Endometrial microvascular endothelial cells (primary cell): ENCODE results near the gene B3GALNT2. TPM values are rescaled to one million over a fixed set of nuclear protein-coding genes. Genes with fewer than 3 reads are reported as not detected.

Experiments
- in situ Hi-C: cut with HindIII; loops from 2 replicates; pipeline ENCODE4 v1.10.0; 2017; ENCODE audit warnings: low sequenced_read_pairs, low pct_unique_long_range_greater_than_20kb; ENCODE audit errors: inconsistent ontology term
- total RNA-seq: library from RNA; depleted of rRNA; stranded (reverse); fragments of >200 nt; gene quantifications from one replicate; pipeline ENCODE4 v1.2.3, GENCODE V29; 2015; ENCODE audit errors: inconsistent ontology term

B3GALNT2 gene
- total RNA-seq, 1 donor from 2014 or later: 34.6 TPM

DNA sequence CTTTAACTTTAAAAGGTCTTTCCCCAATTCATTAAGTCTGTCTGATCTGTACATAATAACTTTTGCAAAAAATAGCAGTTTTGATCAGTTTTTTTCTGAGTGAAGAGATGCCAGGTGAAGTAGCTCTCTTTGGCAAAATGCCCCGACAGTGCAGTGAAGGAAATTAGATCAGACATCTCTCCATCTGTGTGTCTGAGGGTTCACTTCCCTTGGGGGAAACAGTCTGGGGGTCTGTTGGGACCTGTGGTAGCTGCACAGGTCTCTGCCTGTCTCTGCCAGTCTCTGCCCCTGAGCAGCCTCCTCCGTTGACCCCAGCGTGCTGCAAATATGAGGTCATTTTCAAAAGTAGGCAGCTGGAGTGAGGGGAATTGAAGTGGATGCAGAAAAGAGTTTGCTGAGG lies 82.5 kb downstream of the B3GALNT2 start:
- in situ Hi-C loops: no loop called here

DNA sequence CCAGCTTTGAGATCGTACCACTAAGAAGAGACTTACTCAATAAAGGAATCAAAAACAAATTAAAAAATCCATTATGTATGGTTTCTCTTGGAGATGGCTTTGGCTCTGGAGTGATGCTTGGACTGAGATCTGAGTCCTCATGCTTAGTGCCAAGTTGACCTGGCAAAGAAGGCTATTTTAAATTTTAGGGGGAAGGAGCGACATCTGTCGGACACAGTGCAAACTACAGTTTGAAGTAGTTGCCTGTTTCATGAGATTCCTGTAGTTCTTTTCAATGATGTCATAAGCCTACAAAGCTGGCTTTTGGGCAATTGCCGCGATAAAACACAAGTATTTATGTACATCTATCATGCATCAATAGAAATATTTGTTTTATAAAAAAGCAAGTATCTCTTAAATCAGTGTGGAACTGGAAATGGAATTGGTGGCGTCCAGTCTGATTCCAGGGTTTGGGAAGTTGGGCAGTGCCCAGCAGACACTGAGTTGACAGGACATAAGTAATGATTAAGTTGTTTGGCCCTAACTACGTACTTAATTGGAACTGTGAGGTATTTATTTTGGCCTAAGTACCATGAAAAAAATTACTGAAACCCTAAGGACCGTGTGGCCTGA lies 87.1 kb downstream of the B3GALNT2 start:
- in situ Hi-C loops: no loop called here

DNA sequence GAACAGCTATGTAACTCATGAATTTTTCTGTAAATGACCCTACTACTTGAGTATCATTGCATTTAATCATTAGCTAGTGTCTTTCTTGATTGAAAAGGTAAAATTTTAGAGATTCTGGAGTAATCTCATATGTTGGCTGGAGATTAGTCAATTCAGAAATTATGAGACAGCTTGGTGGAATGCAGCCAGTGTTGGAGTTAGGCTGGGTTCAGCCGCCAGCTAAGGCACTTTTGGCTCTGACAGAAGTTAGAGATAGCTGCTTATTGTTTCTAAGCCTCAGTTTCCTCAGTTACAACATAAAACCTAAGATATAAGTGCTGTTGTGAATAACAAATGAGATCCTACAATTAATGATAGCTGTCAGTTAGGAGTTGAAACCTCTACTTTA lies 87.6 kb downstream of the B3GALNT2 start:
- in situ Hi-C loops: no loop called here

- in situ Hi-C loops: no loop called here
These were observed 89.0 kb downstream of the B3GALNT2 start for GRCh38 chr1:235415008-235415904.

GRCh38 chr1:235411489-235412486 lies 92.5 kb downstream of the B3GALNT2 start:
- in situ Hi-C loops: no loop called here

- in situ Hi-C loops: no loop called here
These were observed 93.8 kb downstream of the B3GALNT2 start for GRCh38 chr1:235410467-235410866.

GRCh38 chr1:235409042-235409820 lies 95.0 kb downstream of the B3GALNT2 start:
- in situ Hi-C loops: no loop called here

DNA sequence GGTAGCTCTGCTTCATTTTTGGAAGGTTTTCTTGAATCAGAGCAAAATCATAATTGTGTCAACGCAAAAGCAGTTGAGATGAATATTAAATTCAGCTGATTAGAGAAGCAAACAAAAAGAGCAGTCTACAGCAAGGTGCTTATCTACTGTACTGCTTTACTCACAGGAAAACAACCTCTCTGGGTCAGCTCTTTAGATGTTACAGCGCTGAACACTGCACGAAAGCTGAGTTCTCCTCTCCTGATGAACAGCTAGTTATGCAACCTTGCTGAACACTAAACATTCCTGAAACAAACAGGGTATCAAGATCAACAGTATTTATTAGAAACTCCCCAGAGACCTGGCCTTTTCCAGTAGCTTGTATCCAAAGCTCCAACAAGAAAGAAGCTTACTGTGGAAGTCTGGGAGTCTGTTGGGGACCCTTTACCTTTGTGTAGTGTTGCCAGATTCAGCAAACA lies 95.7 kb downstream of the B3GALNT2 start:
- in situ Hi-C loops: no loop called here

- in situ Hi-C loops: no loop called here
These were observed 96.8 kb downstream of the B3GALNT2 start for GRCh38 chr1:235407419-235407818.

- in situ Hi-C loops: no loop called here
These were observed 100.1 kb downstream of the B3GALNT2 start for GRCh38 chr1:235404190-235404589.

DNA sequence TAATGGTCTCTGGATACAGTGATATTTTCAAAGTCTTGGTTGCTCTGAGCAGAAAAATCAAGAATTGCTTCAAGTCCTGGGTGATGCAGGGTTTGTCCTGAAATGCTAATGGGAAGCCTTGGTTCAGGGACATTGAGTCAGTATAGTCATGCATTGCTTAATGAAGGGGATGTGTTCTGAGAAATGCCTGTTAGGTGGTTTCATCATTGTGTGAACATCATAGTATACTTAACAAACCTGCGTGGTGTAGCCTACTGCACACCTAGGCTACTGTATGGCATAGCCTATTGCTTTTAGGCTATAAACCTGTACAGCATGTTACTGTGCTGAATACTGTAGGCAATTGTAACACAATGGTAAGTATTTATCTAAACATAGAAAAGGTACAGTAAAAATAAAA lies 100.7 kb downstream of the B3GALNT2 start:
- in situ Hi-C loops: no loop called here

- in situ Hi-C loops: no loop called here
These were observed 101.6 kb downstream of the B3GALNT2 start for GRCh38 chr1:235402457-235403200.

- in situ Hi-C loops: no loop called here
These were observed 103.0 kb downstream of the B3GALNT2 start for GRCh38 chr1:235401251-235401650.

Other genes starting within 250 kb of the B3GALNT2 start
- 13.8 TPM for gene ARID4B, start 176.3 kb downstream of the B3GALNT2 start, total RNA-seq
- 20.8 TPM for gene GGPS1, start 175.9 kb downstream of the B3GALNT2 start, total RNA-seq
- gene TBCE, start 137.0 kb downstream of the B3GALNT2 start, total RNA-seq: 50.9 TPM
- gene GNG4, start 145.3 kb upstream of the B3GALNT2 start, total RNA-seq: not detected